Measurements from ENCODE around the gene GLI3. TPM values are rescaled to one million over a fixed set of nuclear protein-coding genes. Genes with fewer than 3 reads are reported as not detected.

GLI3 gene
- polyA plus RNA-seq, 2 of the 4 experiments (the other 2 are of a cell fraction), result 0.09 TPM; not detected in 1

DNA sequence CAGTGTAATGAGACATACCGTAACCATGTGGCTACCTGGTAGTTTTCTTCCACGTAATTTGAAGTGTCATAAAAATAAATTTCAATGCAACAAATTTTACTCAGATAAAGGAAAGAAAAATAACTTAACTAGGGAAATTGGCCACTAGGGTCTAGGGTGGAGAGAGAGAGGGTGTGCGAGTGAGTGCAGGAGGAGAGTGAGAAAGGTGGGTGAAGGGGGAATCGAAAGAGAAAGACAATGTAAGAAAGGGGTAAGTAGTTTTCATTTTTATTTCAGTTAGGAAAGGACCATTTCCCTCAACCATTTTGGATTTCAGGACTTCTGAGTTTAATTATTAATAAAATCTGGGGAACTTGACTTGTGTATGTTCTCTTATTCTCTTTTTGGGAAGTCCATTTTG is 27.7 kb upstream of the GLI3 start:
- TF ChIP-seq CHD2 (IDR thresholded peaks at IDR 0.05; ENCODE audit: low read length, partially characterized antibody) (no peak), MAZ (IDR thresholded peaks at IDR 0.05; ENCODE audit: borderline replicate concordance, low read depth, low read length) (no peak), NR3C1 (IDR thresholded peaks at IDR 0.05) (no peak), ZSCAN20 (CRISPR knock-in tag; IDR thresholded peaks at IDR 0.05) (no peak)
- Histone ChIP-seq H3K4me2 (no peak overlapping the region), H3K4me1 (no peaks in the 10 kb centered on the region), H3K27ac (no peak overlapping the region), H3K4me3 (no peak overlapping the region), H3K9me3 (no peaks in the 10 kb centered on the region)
- POLR2A ChIA-PET, result no interaction called here
- CTCF ChIA-PET, result no interaction called here
- DNase-seq (ENCODE audit: low read depth in 1 of 2, low spot score in 1 of 2) (no peak), ATAC-seq (no peak), FAIRE-seq (no peak)
- 42% methylated on average over 4 of the region's 4 CpGs for WGBS (ENCODE audit: missing lambda C conversion rate)

DNA sequence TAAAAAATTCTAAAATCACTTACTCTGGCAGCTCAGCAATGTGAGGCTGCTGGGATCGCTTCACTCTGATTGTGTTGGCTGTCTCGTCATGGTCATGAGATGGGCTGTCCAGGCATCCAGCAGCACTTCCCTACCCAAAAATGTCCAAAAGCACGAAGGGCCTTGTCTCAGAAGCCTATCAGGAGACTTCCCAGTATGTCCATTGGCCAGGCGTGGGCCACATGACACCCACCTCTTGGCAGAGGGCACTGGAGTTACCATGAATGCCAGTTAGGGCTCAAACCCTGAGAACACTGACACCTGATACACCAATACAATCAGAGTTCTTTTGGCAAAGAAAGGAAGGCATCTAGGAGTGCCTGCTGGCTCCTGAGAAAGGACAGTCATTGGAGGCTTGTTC is 27.0 kb upstream of the GLI3 start:
- CTCF ChIA-PET, result no interaction called here
- FAIRE-seq (no peak), ATAC-seq (no peak), DNase-seq (ENCODE audit: low read depth in 1 of 2, low spot score in 1 of 2) (no peak)
- Histone ChIP-seq H3K4me3 (no peak overlapping the region), H3K4me1 (no peaks in the 10 kb centered on the region), H3K4me2 (no peak overlapping the region), H3K9me3 (no peaks in the 10 kb centered on the region), H3K27ac (no peak overlapping the region)
- POLR2A ChIA-PET, result no interaction called here
- WGBS (ENCODE audit: missing lambda C conversion rate), result 8% methylated on average over 4 of the region's 4 CpGs
- TF ChIP-seq, protein P1, sequence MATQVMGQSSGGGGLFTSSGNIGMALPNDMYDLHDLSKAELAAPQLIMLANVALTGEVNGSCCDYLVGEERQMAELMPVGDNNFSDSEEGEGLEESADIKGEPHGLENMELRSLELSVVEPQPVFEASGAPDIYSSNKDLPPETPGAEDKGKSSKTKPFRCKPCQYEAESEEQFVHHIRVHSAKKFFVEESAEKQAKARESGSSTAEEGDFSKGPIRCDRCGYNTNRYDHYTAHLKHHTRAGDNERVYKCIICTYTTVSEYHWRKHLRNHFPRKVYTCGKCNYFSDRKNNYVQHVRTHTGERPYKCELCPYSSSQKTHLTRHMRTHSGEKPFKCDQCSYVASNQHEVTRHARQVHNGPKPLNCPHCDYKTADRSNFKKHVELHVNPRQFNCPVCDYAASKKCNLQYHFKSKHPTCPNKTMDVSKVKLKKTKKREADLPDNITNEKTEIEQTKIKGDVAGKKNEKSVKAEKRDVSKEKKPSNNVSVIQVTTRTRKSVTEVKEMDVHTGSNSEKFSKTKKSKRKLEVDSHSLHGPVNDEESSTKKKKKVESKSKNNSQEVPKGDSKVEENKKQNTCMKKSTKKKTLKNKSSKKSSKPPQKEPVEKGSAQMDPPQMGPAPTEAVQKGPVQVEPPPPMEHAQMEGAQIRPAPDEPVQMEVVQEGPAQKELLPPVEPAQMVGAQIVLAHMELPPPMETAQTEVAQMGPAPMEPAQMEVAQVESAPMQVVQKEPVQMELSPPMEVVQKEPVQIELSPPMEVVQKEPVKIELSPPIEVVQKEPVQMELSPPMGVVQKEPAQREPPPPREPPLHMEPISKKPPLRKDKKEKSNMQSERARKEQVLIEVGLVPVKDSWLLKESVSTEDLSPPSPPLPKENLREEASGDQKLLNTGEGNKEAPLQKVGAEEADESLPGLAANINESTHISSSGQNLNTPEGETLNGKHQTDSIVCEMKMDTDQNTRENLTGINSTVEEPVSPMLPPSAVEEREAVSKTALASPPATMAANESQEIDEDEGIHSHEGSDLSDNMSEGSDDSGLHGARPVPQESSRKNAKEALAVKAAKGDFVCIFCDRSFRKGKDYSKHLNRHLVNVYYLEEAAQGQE (IDR thresholded peaks at IDR 0.05), result no peak
- TF ChIP-seq, protein P2, sequence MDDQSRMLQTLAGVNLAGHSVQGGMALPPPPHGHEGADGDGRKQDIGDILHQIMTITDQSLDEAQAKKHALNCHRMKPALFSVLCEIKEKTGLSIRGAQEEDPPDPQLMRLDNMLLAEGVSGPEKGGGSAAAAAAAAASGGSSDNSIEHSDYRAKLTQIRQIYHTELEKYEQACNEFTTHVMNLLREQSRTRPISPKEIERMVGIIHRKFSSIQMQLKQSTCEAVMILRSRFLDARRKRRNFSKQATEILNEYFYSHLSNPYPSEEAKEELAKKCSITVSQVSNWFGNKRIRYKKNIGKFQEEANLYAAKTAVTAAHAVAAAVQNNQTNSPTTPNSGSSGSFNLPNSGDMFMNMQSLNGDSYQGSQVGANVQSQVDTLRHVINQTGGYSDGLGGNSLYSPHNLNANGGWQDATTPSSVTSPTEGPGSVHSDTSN (IDR thresholded peaks at IDR 0.05), result no peak
- TF ChIP-seq MAZ (IDR thresholded peaks at IDR 0.05; ENCODE audit: borderline replicate concordance, low read depth, low read length) (no peak), MAFK (IDR thresholded peaks at IDR 0.05; ENCODE audit: partially characterized antibody) (no peak), JUNB (IDR thresholded peaks at IDR 0.05) (no peak), NPAS2 (CRISPR knock-in tag; IDR thresholded peaks at IDR 0.05; ENCODE audit: borderline replicate concordance) (no peak), SMC3 (IDR thresholded peaks at IDR 0.05) (no peak), RFX5 (IDR thresholded peaks at IDR 0.05) (no peak), NR3C1 (IDR thresholded peaks at IDR 0.05) (no peak)

DNA sequence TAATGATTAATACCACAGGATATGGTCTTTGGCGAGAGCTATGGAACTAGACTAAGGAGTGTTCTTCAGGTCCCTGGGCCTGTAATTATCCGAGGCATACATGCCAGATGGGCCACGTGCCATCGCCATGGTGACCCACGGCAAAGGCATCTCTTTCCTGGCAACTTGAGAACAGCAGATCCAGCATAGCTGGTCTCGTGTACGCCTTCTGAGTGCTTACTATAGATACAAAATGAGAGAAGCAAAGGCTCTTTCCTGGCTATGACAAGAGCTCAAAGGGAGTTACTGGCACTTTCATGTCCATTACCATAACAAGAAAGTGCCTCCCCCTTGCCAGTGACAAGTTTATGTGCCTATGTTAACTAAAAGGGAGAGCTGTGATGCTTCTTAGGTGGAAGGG is 26.0 kb upstream of the GLI3 start:
- no peak for TF ChIP-seq EP300 (IDR thresholded peaks at IDR 0.05)
- TF ChIP-seq FOSB (CRISPR knock-in tag; IDR thresholded peaks at IDR 0.05), result no peak
- TF ChIP-seq RAD21 (conservative IDR thresholded peaks at IDR 0.05 in 1 of 2, IDR thresholded peaks at IDR 0.05 in 1 of 2), result no peak
- TF ChIP-seq, protein P3, sequence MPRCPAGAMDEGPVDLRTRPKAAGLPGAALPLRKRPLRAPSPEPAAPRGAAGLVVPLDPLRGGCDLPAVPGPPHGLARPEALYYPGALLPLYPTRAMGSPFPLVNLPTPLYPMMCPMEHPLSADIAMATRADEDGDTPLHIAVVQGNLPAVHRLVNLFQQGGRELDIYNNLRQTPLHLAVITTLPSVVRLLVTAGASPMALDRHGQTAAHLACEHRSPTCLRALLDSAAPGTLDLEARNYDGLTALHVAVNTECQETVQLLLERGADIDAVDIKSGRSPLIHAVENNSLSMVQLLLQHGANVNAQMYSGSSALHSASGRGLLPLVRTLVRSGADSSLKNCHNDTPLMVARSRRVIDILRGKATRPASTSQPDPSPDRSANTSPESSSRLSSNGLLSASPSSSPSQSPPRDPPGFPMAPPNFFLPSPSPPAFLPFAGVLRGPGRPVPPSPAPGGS (IDR thresholded peaks at IDR 0.05), result no peak
- no peak for TF ChIP-seq HDAC2 (IDR thresholded peaks at IDR 0.05)
- no peak for TF ChIP-seq ZFP36 (IDR thresholded peaks at IDR 0.05; ENCODE audit: borderline replicate concordance, partially characterized antibody)
- no peak for TF ChIP-seq MYC (IDR thresholded peaks at IDR 0.05; ENCODE audit: borderline replicate concordance, low read length)
- TF ChIP-seq, protein P4, sequence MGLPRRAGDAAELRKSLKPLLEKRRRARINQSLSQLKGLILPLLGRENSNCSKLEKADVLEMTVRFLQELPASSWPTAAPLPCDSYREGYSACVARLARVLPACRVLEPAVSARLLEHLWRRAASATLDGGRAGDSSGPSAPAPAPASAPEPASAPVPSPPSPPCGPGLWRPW (IDR thresholded peaks at IDR 0.05), result no peak
- TF ChIP-seq, protein P2 (IDR thresholded peaks at IDR 0.05), result no peak
- TF ChIP-seq MAFK (IDR thresholded peaks at IDR 0.05; ENCODE audit: partially characterized antibody), result no peak
- no peak overlapping the region for H3K4me3 ChIP-seq
- H3K9me3 ChIP-seq, result no peaks in the 10 kb centered on the region
- H3K27ac ChIP-seq, result no peak overlapping the region
- FAIRE-seq, result no peak
- 33% methylated on average over 7 of the region's 7 CpGs for WGBS (ENCODE audit: missing lambda C conversion rate)
- H3K4me2 ChIP-seq, result no peak overlapping the region
- CTCF ChIA-PET, result no interaction called here
- no peak for DNase-seq (ENCODE audit: low read depth in 1 of 2, low spot score in 1 of 2)
- no peak for ATAC-seq
- H3K4me1 ChIP-seq, result no peaks in the 10 kb centered on the region
- POLR2A ChIA-PET, result no interaction called here
